Spleen (tissue), 7 donors: ENCODE data around the gene CHRDL2.

ENCODE experiments used
- CTCF ChIP-seq, 11 experiments: fragments of 200-600 bp in 7 of 11; fragments of 450-650 bp in 4 of 11; sonication (generic) in 4 of 11; IDR thresholded peaks in 8 of 11; conservative IDR thresholded peaks in 3 of 11; 1 replicate in 7 of 11; 2 replicates in 4 of 11; pipeline versions ENCODE4 v1.4.0 to v1.8.0; 2016 to 2021; ENCODE audit warnings: antibody characterized with exemption in 11 of 11, inconsistent platforms in 4 of 11, mild to moderate bottlenecking in 1 of 11
- POLR2A ChIP-seq, 3 donors: fragments of 450-650 bp; IDR thresholded peaks; one replicate each; pipeline ENCODE4 v1.5.1; 2017; ENCODE audit warnings: antibody characterized with exemption in 3 of 3, mild to moderate bottlenecking in 1 of 3
- POLR2AphosphoS5 ChIP-seq, 3 donors: sonication (generic); formaldehyde crosslinking; IDR thresholded peaks; one replicate each; pipeline ENCODE4 v1.5.1; 2017; ENCODE audit warnings: antibody characterized with exemption in 3 of 3
- donor health status: DM: no; HTN: no; CAD: no; lungs with moderate emphysema.
- donor health status: DM: no; HTN: no; CAD: no.
- donor health status: DM: no; HTN: no; CAD: no.

DNA sequence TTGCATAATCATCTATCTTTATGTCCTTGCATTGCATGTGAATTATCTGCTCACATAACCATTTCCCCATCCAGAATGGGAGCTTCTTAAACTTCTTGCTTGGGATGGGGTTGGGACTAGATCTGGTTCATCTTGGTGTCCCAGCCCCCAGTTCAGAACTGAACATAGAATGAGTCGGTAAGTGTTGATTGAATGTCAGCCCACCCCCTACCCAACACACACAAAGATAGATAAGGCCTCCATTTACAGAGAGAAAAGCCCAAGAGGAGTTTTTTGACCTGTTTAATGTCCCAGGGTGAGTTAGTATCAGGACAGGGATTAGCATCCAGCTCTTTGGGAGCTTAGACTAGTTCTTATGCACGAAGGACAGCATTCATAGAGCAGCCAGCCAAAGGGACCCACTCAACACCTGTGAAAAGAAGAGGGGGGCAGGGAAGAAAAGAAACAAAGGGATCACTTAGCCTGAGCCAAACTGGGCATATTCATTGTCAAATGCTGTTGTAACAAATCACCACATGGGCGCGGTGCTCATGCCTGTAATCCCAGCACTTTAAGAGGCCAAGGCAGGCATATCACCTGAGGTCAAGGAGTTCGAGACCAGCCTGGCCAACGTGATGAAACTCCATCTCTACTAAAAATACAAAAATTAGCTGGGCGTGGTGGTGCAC lies 57.4 kb downstream of the CHRDL2 start:
- TF ChIP-seq CTCF (IDR thresholded peaks at IDR 0.05 in 8 of 11, conservative IDR thresholded peaks at IDR 0.05 in 3 of 11) (no peak), POLR2A (IDR thresholded peaks at IDR 0.05) (no peak), POLR2AphosphoS5 (IDR thresholded peaks at IDR 0.05) (no peak)
